GM18909 (cell line): ENCODE results near the gene SSNA1.

Experiments
- ATAC-seq: cut with Tn5 transposase; IDR thresholded peaks from one replicate; pipeline ENCODE4 v1.9.1; 2021; ENCODE audit warnings: mild to moderate bottlenecking; ENCODE audit not compliant: unreplicated experiment, poor library complexity

The SSNA1 gene

DNA sequence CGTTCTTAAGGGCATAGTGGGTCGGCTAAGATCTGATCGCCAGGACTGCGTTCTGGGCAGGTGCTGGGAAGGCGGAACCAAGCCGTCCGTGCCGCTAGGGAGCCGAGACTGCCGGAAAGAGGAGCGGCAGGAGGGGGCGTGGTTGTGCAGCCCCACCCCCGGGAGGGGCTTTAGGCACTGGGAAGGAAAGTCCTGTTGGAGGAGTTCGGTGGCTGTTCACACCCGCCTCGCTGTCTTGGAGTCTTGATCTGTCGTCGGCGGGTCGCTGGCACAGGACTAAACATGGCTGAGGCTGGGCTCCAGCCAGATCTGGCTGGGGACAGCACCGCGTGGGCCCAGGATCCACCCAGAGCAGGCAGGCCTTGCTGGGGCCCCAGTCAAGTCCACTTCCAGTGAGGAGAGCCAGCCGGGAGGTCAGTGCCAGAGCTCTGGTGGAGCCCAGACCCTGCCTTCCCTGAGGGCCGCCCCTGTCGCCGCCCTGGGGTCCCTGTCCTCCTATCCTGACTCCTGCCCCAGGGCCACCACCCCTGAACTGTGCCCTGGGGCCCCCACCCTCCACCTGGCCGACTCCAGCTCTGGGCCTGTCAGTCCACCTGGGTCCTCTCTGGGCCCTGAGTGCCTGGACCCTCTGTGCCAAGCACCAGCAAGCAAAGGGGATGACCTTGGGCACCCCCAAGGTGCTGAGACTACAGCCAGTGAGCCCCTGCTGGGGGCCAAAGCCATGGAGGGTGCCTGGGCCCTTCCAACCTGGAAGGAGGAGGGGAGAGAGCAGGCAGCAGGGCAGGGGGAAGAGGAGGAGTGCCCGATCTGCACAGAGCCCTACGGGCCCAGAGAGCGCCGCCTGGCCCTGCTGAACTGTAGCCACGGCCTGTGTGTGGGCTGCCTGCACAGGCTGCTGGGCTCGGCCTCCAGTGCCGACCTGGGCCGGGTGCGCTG is 29.1 kb downstream of the SSNA1 start:
- no peak for ATAC-seq

DNA sequence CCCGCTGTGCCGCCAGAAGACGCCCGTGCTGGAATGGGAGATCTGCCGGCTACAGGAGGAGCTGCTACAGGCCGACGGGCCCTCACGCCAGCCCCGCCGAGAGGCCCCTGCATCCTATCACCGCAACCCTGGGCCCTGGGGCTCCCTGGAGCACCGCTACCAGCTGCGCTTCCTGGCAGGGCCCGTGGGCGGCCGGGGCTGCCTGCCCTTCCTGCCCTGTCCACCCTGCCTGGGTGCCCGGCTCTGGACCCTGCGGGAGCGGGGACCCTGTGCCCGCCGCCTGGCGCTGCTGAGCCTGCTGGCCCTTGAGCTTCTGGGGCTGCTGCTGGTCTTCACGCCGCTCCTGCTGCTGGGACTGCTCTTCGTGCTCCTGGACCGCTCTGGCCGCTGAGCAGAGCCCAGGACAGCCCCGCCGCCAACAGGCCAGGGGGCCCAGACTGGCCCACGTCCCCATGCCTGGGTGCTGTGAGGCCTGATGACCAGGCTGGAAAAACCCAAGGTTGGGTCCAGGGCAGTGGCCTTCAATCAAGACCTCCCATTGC is 29.8 kb downstream of the SSNA1 start:
- ATAC-seq, result no peak

DNA sequence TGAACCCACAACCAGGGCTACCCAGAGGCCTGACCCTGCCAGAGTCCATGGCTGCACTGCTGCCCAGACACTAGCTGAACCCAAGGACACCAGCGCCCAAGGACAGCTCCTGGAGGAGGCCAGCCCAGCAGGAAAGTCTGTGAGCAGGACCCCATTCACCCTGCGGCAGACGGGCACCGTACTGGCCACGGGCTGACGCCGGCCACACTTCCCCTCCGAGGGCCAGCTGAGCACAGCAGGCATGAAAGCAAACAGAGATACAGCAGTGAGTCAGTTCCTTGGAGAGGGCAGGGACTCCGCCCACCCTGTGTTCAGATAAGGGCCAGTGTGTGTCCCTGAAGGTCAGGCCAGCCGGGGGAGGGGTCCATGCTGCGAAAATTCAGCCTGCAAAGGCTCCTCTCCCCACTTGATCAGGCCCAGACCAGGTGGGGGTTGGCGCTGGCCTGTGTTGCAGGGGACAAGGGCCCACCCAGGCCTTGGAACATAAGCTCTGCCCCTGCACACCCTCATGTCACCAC is 30.3 kb downstream of the SSNA1 start:
- no peak for ATAC-seq

DNA sequence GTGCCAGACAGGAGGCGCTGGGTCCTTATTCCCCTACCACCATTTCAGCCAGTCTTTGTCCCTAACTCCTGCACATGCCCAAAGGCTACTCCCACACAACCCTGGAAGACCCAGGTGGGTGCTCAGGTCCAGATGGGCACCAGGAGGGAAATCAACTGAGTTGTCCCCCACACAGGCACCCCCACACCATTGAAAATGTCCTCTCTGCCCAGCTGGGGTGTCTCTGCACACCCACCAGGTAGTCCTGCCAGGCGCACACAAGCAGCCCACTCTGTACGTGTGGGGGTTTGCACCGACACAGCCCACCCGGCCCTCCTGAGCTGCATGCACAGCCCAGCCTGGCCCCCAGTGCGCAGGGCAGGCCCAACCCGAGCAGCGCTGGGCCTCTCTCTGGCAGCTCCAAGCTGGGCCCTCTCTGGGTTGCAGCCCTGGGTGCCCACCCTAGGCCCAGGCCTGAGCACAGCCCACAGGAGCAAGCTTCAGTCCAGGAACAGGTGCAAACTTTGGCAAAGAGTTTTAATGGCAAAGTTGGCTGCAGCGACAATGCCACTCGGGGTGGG is 31.4 kb downstream of the SSNA1 start:
- ATAC-seq, result no peak

DNA sequence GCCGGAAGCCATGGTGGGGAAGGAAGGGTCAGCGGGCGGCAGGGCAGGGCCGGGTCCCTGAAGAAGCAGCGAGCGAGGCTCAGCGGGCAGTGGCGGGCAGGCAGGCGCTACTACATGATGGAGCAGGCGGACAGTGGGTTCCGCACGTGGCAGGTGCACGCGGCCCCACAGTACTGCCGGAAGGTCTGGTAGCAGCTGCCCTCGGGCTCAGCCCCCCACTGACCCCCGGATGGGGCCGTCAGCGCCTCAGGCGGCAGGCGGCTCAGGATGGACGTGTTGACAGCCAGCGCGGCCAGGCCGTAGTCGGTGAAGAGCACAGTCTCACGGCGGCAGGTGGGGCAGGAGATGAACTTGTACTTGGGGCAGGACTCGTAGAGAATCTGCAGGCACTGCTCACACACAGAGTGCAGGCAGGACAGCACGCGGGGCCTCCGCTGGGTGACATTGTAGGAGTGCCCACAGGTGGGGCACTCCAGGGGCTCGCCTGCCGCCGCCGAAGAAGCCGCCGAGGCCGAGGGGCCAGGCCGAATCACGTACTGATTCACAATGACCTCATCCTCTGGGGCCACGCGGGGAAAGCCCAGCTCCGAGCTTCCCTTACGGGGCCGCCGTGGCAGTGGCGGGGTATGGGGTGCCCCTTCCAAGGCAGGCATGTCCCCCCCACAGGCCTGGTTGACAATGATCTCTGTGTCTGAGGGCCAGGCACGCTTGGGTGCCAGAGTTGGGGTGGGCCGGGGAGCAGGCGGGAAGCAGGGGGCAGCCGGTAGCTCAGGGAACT is 32.0 kb downstream of the SSNA1 start:
- ATAC-seq, result no peak

- ATAC-seq, result no peak
Measured at GRCh38 chr9:137221095-137221505, 32.6 kb downstream of the SSNA1 start.

DNA sequence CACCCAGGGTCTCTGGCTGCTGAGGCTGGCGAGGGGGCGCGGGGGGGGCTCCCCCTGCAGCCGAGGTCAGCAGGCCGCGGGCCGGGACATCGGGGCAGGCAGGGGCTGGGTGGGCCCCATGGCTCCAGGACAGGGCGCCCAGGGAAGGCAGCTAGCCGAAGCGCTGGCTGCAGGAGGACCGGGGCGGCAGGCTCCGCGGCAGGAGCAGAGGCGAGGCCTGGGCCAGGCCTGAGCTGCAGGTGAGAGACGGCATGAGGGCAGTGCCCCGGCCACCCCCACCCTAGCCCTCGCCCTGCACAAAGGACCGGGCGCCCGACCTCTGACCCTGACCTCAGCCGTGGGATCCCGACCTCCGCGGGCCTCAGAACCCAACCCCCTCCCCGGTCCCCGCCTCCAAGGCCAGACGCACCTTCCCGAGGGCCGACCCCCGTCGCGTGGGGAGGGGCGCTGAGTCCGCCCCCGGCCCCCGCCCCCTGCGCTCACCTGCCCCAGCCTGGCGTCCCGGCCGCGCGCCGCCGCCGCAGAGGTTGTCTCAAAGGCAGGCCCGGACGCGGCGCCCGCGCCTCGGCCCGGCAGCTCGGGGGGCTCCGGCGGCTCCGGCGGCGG is 33.1 kb downstream of the SSNA1 start:
- ATAC-seq, result no peak

DNA sequence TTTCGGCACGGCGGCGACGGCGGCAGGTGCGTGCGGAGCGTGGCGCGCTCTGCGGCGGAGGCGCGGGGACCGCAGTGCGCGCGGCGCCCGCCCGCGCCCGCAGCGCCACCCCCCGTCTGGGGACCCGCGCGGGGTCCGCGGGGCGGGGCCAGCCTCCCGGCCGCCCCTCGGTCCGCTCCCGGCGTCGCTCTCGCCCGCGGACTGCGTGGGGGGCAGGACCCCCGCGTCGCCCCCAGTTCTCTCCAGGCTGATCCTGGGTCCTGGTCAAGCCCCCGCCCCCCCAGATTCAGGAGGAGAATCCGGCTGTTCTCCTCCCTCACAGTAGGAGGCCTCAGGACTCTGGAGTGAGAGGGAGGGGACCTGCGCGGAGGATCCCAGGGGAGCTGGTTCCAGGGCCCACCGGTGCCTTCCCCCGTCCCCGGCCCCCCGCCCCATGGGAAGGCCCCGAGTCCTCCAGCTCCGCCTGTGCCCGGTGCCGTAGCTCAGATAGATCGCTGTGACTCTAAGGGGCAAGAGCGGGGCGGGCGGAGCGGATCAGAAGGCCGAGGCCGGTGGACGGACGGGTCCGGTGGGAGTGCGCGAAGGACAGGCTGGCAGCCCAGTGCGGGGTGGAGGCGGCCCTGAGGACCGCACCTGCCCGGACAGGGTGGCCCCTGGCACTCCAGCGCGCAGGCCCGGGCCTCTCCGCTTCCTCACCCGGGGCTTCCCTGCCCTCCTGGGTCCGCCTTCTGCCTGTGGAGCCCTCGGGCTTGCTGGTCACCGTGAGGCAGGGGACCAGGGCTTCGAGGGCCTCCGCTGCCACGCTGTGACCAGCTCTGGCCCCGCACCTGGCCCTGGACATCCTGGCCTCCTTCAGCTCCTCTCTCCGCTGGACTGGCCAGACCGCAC is 34.0 kb downstream of the SSNA1 start, which contains the start of gene RNF208:
TSS of gene RNF208 (minus strand) at position 51 of the 888 bp plus-strand sequence. CDS start 1,028 bp downstream, outside the sequence.
- no peak for ATAC-seq

GRCh38 chr9:137223078-137223970 is 34.8 kb downstream of the SSNA1 start:
- peak; percentile 73 for ATAC-seq

DNA sequence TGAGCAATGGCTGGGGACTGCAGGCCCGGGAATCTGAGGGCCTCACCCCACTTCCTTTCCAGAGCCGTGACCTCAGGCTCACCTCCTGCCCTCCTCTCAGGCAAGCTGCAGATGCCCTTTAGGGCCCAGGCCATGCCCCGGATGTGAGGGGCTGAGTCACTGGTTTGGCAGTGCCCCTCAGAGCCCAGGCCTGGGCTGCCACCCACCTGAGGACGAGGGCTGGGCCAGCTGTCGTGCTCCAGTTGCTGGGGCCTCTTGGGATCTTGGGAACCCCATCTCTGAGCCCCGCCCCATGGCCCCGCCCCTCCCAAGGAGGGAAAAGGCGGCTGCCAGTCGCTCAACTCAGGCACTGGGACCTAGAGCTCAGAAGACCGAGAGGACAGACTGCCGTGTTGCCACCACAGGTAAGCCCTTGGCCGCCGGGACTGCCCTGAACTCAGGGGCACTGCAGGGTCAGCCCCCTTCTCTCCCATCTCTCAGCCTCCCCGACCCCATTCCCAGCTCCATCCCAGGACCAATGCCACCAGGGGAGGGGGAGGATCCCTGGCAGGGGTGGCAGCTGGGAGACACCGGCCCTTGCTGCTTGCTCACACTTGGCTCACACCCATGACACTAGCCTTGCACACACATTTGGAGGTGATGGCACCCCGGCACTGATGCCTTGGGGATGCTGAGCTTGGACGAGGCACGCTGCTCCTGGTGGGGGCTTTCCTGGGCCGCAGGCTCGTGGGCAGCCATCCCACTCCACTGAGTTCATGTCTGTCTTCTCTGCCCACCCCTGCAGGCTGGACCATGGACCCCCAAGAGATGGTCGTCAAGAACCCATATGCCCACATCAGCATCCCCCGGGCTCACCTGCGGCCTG is 36.6 kb downstream of the SSNA1 start, which contains the start of gene CYSRT1:
TSS of gene CYSRT1 (plus strand) at position 345 of the 865 bp plus-strand sequence. CDS start at position 793, 448 bp downstream.
- no peak for ATAC-seq

- no peak for ATAC-seq
Measured at GRCh38 chr9:137225699-137226331, 37.3 kb downstream of the SSNA1 start.

DNA sequence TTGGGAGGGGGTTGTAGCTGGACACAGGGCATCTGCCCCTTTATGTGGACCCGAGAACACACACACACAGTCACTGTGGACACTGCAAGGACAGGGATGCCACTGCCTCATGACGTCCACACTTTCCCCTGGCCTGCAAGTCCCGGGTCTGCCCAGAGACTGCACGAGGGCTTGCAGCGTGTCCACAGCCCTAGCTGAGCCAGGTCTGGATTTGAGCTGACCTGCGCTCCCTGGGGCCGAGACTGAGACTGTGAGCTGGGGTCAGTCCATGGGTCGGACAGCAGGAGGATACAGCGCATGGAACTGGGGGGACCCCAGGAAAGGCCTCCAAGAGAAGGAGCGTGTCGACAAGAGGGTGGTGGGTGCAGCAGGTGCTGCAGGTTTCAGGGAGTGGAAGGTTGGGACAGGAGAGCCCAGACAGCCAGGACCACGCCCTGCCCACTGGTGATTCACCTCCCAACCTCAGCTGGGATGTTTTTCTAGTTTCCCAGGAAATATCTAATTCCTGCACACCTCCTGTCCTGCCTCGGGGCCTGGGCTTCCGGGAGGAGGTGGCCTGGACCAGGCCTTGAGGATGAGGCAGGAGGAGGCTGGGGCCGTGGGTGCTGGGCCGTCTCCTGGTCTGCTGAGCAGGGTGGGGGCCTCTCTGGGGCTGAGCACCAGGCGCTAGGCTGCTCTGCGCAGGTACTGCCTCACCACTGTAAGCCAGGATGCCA is 38.0 kb downstream of the SSNA1 start:
- no peak for ATAC-seq

DNA sequence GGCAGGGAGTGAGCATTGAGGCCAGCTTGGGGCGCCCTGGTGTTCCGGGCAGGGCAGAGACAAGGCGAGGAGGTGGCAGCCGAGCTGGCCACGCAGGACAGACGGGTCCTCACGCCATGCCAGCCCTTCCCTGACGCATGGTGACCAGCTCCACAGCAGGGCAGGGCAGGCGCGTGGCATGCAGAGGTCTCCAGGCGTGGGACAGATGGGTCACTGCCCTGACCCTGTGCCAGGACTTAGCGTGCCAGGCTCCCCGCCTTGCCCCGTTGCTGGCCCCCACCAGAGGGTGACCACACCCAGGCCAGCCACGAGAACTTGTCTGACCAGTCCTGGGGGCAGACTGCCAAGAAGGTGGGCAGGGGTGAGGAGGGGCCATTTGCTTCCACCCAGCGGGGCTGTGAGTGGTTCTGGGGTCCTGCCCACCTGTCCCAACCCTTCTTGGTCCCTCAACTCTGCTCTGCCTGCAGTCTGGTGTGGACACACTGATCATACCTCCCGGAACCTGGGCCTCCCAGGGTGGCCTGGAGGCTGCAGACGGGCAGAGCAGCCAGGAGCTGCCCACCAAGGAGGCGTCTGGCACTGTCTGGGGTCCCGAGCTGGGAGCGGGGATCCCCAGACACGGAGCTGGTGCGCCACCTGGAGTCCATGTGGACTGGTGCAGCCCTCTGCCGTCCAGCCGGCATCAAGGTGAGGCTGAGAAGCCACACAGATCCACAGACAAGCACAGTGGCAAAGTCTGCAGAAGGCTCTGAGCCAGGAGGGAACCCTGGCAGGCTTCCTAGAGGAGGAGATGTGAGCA is 38.8 kb downstream of the SSNA1 start, which contains the start of gene RNF224:
TSS of gene RNF224 (plus strand) at position 449 of the 799 bp plus-strand sequence. CDS start 834 bp downstream, outside the sequence.
- no peak for ATAC-seq

DNA sequence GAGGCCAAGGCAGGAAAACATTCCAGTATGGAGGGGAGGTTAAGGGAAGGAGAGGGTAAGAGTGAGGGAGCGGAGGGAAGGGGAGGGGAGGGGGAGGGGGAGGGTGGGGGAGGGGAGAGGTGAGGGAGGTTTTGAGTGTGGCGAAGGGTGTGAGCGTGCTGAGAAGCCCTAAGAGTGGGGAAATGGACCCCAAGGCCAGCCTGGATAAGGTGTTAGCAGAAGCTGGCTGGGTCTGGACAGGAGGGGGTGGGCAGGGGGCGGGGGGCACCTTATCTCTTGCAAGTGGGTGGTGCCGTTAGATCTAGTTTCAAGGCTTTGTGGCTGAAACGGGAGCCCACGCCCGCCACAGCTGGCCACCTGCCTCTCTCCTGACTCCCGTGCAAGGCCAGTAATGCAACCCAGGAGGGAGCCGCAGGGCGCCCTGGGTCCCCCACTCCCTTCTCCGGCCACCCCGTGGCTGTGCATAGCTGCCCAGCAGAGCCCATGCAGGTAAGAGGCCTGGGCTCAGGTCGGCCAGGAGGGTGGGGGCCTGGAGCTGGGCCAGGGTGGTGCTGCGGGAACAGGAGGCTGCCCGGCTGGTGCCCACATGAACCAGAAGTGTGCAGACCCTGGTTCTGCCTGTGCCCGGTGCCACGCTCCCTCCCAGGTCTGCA is 39.5 kb downstream of the SSNA1 start:
- ATAC-seq, result no peak
